NCI-H2171 (cell line): ENCODE data around the gene TRAPPC6A.

Source experiments
- DNase-seq: peaks from one replicate; lab custom pipeline; 2025; lab: John Stamatoyannopoulos, UW

Gene TRAPPC6A

DNA sequence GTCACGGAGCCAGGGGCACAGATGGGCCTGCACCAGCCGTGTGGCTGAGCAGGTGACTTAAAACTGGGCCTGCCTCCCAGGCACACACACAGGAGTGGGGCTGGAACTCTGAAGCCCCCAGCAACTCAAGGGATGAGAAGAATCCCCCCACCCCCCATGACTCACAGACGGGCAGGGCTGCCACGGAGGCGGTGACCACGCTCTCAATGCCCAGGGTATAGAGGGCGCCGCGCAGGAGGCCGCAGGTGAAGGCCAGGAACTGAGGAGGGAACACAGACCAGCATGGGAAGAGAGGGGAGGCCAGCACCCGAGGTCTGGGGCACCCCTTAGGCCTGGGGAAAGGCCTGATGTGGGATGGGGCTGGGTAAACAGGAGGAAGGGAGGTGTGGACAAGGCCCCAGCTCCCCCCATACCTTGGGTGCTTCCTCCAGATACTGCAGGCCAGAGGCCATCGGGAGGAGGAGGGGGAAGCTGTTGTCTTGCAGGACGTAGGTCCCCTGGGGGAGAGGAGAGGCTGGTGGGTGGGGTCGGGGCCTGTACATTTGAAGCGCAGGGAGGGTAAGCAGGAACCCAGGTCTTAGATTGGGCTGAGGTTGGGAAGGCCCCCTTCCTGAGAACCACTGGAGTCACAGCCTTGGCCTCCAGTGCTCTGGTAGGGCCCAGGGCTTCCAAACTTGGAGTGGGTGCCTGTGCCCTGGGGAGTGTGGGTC lies 14.1 kb downstream of the TRAPPC6A start:
- DNase-seq: peak; percentile 44

GRCh38 chr19:45163156-45163555 lies 14.9 kb downstream of the TRAPPC6A start:
- no peak for DNase-seq

DNA sequence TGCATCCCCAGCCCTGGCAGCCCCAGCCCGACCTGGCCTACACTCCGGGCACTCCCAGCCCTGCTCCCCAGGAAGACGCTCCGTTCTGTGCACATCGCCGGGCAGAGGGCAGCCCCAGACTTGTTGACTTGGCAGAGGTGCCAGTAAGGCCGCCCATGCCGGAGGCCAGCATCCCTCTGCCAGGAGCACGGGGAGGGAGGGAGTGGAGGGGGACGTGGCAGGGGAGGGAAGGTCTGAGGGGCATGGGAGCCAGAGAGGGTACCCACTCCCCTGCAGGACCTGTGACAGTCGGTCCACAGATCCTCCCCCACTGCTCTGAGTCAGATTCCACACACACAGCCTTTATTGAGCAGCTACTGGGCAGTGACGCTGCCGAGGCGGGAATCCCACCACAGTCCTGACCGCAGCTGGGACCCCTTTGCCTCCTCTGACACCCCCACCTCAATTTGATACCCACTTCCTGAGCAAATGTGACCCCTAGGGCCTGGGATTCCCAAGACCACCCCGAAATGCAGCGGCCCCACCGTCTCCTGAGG lies 15.4 kb downstream of the TRAPPC6A start:
- no peak for DNase-seq

DNA sequence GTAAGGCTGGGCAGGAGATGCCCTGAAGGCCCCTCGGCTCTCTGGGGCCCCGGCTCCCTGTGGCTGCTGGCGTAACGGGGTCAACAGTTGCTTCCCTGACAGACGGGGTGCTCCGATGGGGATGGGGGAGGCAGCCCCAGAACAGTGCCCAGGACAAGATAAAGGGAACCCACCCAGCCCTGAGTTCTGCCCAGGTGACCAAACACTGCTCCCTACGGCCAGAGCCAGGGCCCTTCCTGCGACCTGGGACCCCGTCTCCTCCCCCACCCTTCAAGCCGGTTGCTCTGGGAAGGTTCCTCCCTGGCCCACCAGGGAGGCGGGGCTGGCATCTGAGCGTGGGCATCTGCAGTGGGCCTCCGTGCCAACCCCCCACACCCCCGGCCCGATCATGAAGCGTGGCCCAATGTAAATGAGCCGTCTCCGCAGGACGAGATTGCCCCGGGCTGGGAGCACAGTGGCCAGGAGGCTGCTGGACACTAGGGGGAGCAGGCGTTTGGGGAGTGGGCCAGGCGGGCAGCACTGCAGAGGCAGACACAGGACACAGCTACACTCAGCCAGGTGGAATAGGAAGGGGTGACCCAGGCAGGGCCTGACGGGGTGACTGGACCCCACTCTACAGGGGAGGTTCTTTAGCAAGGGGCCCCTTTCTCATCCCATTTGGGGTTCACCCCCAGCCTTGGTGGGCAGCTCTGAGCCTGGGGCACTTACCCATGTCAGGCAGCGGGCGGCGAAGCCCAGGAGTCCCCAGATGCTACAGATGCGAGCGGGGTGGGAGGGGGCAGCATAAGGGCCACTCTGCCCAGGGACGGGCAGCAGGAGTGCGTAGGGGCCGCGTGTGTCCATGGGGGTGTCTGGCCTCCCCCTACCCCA lies 16.1 kb downstream of the TRAPPC6A start:
- no peak for DNase-seq

- no peak for DNase-seq
These were observed 16.9 kb downstream of the TRAPPC6A start, which contains the start of gene NKPD1 for GRCh38 chr19:45160870-45161737. TSS of gene NKPD1 (minus strand) at chr19:45160982. CDS start at chr19:45160150, 832 bp downstream.

GRCh38 chr19:45159971-45160324 lies 18.1 kb downstream of the TRAPPC6A start:
- no peak for DNase-seq

- no peak for DNase-seq
These were observed 18.6 kb downstream of the TRAPPC6A start for GRCh38 chr19:45159210-45159970.

- DNase-seq: no peak
These were observed 19.4 kb downstream of the TRAPPC6A start for GRCh38 chr19:45158503-45159209.

DNA sequence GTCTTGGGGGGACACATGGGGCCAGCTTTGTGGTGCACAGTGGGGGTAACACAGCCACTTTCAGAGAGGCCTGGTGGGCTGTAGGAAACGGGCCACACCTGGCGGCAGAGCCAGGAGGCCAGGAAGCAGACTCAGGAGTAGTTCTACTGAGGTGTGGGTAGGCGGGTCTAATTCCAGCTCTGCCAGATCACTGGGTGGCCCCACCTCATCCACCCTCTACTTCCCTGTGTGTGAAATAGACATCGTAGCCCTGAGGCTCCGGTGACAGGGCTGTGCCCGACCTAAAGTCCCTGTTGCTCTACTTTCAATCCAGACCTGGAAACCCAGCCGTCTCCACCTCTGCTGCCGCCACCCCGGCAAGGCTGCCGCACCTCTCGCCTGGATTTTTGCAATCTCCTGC lies 21.3 kb downstream of the TRAPPC6A start:
- DNase-seq: no peak

DNA sequence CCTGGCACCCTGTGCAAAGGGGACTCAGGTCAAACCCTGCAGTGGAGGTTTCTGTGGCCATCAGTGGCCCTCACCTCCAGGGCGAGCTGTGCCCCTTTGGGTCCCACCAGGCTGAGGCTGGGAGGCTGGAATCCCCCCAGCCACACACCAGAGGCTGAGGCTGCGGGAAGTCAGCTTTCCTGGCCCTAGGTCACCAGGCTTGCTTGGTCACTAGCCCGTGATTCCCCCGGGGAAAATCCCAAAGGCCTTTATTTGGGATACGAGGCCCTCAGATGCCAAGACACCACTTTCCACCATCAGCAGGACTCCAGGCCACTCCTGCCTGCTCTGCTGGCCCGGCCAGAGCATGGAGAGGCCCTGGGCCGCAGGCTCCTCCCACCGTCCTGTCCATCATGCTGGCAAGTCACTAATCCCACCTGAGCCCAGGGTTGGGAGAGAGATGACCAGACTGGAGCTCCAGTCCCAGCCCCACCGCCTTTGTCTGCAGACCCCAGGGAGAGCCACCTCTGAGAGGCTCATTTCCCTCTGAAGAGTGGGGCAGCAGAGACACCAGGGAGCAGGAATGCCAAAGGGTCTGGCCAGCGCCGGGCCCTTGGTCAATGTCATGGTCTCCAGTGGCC lies 21.9 kb downstream of the TRAPPC6A start:
- DNase-seq: no peak

- no peak for DNase-seq
These were observed 23.8 kb downstream of the TRAPPC6A start for GRCh38 chr19:45154064-45154827.

DNA sequence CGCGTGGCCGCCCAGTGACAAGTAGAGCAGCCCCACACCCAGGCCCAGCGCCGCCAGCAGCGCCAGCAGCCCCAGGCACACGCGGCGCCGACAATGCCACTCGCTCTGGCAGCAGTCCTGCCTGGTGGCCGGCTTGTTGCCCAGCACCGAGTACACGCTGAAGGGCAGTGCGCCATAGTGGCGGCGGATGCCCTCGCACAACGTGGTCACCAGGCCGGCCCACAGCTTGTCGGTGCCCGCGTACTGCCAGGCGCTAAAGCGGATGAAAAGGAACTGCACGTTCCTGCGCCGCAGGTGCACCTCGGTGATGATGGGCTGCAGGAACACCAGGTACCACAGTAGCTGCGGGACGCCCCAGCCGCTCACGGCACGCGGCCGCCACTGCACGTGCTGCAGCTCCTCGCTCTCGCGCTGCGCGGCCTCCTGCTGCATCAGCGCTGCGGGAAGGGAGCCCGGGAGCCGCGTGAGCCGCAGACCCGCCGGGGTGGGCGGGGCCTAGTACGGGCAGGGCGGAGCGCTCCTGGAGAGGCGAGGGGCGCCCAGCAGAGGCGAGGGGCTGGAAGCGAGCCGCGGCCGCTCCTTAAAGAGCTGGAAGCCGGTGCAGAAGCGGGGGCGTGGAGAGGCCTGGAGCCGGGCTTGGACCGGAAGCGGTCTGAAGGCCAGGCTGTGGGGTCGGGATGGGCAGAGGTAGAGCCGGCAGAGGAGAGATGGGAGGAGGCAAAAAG lies 24.5 kb downstream of the TRAPPC6A start:
- peak; percentile 42 for DNase-seq

DNA sequence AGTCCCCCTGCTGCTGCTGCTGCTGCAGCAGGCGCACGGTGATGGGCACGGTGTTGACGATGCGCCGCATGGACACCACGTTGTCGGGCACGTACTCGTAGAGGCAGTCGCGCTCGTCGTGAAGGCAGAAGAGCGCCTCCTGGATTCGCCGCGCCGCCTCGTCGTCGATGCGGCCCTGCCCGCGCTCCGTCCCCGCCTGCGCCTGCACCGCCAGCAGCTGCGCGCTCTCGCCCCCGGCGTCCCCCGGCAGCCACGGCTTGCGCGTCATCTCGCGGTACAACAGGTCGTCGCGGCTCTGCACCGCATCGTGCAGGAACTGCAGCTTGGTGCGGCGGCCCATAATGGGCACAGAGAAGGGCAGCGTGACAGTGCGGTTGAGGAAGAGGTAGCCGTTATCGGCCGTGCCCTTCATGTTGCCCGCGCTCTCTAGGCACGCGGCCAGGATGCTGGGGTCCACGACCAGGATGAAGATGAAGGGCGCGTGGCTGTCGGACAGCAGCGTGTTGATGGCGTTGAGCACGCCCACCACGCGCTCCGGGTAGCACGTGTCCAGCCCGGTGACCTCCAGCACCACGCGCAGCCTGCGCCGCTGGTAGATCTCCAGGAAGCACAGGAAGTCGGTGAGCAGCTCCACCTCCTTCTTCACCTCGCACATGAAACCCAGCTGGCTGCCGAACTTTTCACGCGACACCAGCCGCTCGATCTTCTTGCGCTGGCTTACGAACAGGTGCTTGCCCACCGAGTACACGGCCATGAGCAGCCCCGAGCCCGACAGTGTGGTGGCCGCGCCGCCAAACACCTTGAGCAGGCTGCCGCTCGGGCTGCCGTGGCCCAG lies 25.3 kb downstream of the TRAPPC6A start:
- DNase-seq: no peak

- no peak for DNase-seq
These were observed 26.1 kb downstream of the TRAPPC6A start for GRCh38 chr19:45151821-45152503.

- DNase-seq: no peak
These were observed 26.7 kb downstream of the TRAPPC6A start for GRCh38 chr19:45151320-45151719.

DNA sequence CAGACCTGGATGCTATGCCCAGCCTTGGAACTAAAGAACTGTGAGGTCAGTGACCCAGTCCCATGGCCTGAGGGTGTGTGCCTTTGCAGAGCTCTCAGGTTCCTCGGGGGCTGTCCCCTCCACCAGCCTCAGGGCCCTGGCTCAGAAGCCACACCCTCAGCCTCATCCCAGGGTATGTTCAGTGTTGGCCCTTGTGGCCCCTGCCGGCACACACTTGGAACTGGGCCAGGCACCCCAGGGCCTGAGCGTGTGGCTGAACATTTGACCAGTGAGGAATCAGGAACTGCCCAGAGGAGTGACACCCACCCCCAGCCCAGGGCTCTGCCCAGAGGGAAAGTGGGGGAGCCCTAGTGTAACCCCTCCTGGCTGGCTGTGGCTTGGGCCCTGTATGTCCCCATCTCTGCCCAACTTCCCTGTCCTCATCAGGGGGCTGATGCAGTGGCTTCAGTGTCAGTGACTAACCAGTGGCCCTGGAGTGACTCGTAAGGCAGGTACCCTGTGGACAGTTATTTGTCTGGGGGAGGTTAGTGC lies 27.2 kb downstream of the TRAPPC6A start:
- no peak for DNase-seq

GRCh38 chr19:45150180-45150579 lies 27.9 kb downstream of the TRAPPC6A start:
- DNase-seq: no peak
